Liver (tissue), 9 donors: Measurements from ENCODE around the gene EVC2. TPM values are rescaled to one million over a fixed set of nuclear protein-coding genes. Genes with fewer than 3 reads are reported as not detected.

Source experiments
- DNase-seq: peaks from one replicate; pipeline ENCODE4 v3.0.0-alpha.2; 2017; ENCODE audit warnings: low spot score
- H3K27ac ChIP-seq, 2 donors: one replicate each; pipeline ENCODE4 v1.7.0; 2013; ENCODE audit warnings: inconsistent platforms in 2 of 2, low read length in 2 of 2, control low read depth in 1 of 2, low read depth in 1 of 2, mild to moderate bottlenecking in 1 of 2
- H3K27me3 ChIP-seq, 4 donors: one replicate each; pipeline versions ENCODE4 v1.6.1 to v1.7.0; 2013; ENCODE audit warnings: low read length in 3 of 4, inconsistent platforms in 1 of 4, mild to moderate bottlenecking in 1 of 4, moderate library complexity in 1 of 4; ENCODE audit not compliant: control insufficient read depth in 4 of 4, insufficient read depth in 4 of 4
- H3K36me3 ChIP-seq, 4 donors: one replicate each; pipeline versions ENCODE4 v1.6.1 to v1.7.0; 2013; ENCODE audit warnings: low read length in 3 of 4, mild to moderate bottlenecking in 3 of 4, low read depth in 1 of 4, moderate library complexity in 1 of 4; ENCODE audit not compliant: control insufficient read depth in 4 of 4, insufficient read depth in 3 of 4
- H3K4me1 ChIP-seq, 4 donors: one replicate each; pipeline versions ENCODE4 v1.6.1 to v1.7.0; 2013; ENCODE audit warnings: low read length in 3 of 4, mild to moderate bottlenecking in 3 of 4, moderate library complexity in 1 of 4; ENCODE audit not compliant: control insufficient read depth in 4 of 4, insufficient read depth in 4 of 4
- H3K4me3 ChIP-seq, 3 donors: one replicate each; pipeline versions ENCODE4 v1.6.1 to v1.7.0; 2013; ENCODE audit warnings: low read length in 3 of 3, control low read depth in 1 of 3, low read depth in 1 of 3, mild to moderate bottlenecking in 1 of 3
- H3K9ac ChIP-seq, 2 donors: one replicate each; pipeline ENCODE4 v1.7.0; 2013; ENCODE audit warnings: low read length in 2 of 2, mild to moderate bottlenecking in 2 of 2, moderate library complexity in 2 of 2, control low read depth in 1 of 2, low read depth in 1 of 2
- H3K9me3 ChIP-seq, 4 donors: one replicate each; pipeline versions ENCODE4 v1.6.1 to v1.7.0; 2013; ENCODE audit warnings: low read length in 3 of 4; ENCODE audit not compliant: control insufficient read depth in 4 of 4
- EGR1 ChIP-seq, 2 donors: IDR thresholded peaks; 2 replicates each; pipeline ENCODE4 v1.6.1; 2016 to 2018; ENCODE audit warnings: antibody characterized with exemption in 2 of 2, low read depth in 2 of 2
- FOXA1 ChIP-seq: IDR thresholded peaks from 2 replicates; pipeline ENCODE4 v1.6.1; 2016; ENCODE audit warnings: antibody characterized with exemption
- FOXA2 ChIP-seq: IDR thresholded peaks from 2 replicates; pipeline ENCODE4 v1.6.1; 2016; ENCODE audit warnings: antibody characterized with exemption
- GABPA ChIP-seq, 2 donors: IDR thresholded peaks in 1 of 2; conservative IDR thresholded peaks in 1 of 2; 2 replicates each; pipeline ENCODE4 v1.6.1; 2016; ENCODE audit warnings: antibody characterized with exemption in 2 of 2, mild to moderate bottlenecking in 1 of 2, moderate library complexity in 1 of 2
- HNF4A ChIP-seq, 2 donors: conservative IDR thresholded peaks; 2 replicates each; pipeline ENCODE4 v1.6.1; 2016; ENCODE audit warnings: antibody characterized with exemption in 2 of 2, mild to moderate bottlenecking in 2 of 2
- HNF4G ChIP-seq: IDR thresholded peaks from 2 replicates; pipeline ENCODE4 v1.6.1; 2016; ENCODE audit warnings: antibody characterized with exemption
- JUND ChIP-seq, 2 donors: IDR thresholded peaks; 2 replicates each; pipeline ENCODE4 v1.6.1; 2016; ENCODE audit warnings: antibody characterized with exemption in 2 of 2
- NR2F2 ChIP-seq: IDR thresholded peaks from 2 replicates; pipeline ENCODE4 v1.6.1; 2016; ENCODE audit warnings: antibody characterized with exemption
- RAD21 ChIP-seq, 2 donors: IDR thresholded peaks; 2 replicates each; pipeline ENCODE4 v1.6.1; 2016; ENCODE audit warnings: antibody characterized with exemption in 2 of 2, mild to moderate bottlenecking in 2 of 2
- RXRA ChIP-seq, 2 donors: IDR thresholded peaks; 2 replicates each; pipeline ENCODE4 v1.6.1; 2017 to 2018; ENCODE audit warnings: antibody characterized with exemption in 2 of 2, mild to moderate bottlenecking in 1 of 2
- SP1 ChIP-seq: IDR thresholded peaks from 2 replicates; pipeline ENCODE4 v1.6.1; 2018; ENCODE audit warnings: antibody characterized with exemption, mild to moderate bottlenecking
- TAF1 ChIP-seq: conservative IDR thresholded peaks from 2 replicates; pipeline ENCODE4 v1.6.1; 2016; ENCODE audit warnings: antibody characterized with exemption, mild to moderate bottlenecking
- YY1 ChIP-seq: IDR thresholded peaks from 2 replicates; pipeline ENCODE4 v1.6.1; 2016; ENCODE audit warnings: antibody characterized with exemption, mild to moderate bottlenecking
- WGBS: extraction: QIAGEN DNeasy Blood & Tissue Kit; methylation state at CpG from one replicate; pipeline ENCODE4 v1.1.7; 2013; 5-methylcytosine and 5-hydroxymethylcytosine counted together
- polyA plus RNA-seq, 2 donors: library from polyadenylated mRNA; stranded (reverse) in 1 of 2; unstranded in 1 of 2; fragments of 200-250 nt in 1 of 2; fragments of >200 nt in 1 of 2; fragmentation: Nextera tagmentation in 1 of 2; extraction: Ambion mirVana in 1 of 2; gene quantifications; one replicate each; pipeline versions ENCODE4 v1.2.1 to v1.2.3, GENCODE V29; 2013 to 2015
- total RNA-seq, 2 donors: library from RNA; depleted of rRNA; stranded (reverse); fragments of >200 nt; gene quantifications; one replicate each; pipeline ENCODE4 v1.2.3, GENCODE V29; 2014
- TF ChIP-seq, protein P1 (sequence below): IDR thresholded peaks from 2 replicates; pipeline ENCODE4 v1.6.1; 2016; ENCODE audit warnings: antibody characterized with exemption
- TF ChIP-seq, protein P2 (sequence below): IDR thresholded peaks from 2 replicates; pipeline ENCODE4 v1.6.1; 2016; ENCODE audit warnings: antibody characterized with exemption
- TF ChIP-seq, protein P3 (sequence below): fragments of 150-350 bp; IDR thresholded peaks from 2 replicates; pipeline ENCODE4 v1.5.1; 2017; ENCODE audit warnings: improper control_type of control experiment, low read depth, low read length; ENCODE audit not compliant: missing input control
- TF ChIP-seq, protein P4 (sequence below): IDR thresholded peaks from 2 replicates; pipeline ENCODE4 v1.6.1; 2016; ENCODE audit warnings: antibody characterized with exemption
- TF ChIP-seq, protein P5 (sequence below): IDR thresholded peaks from 2 replicates; pipeline ENCODE4 v1.6.1; 2016; ENCODE audit warnings: antibody characterized with exemption, mild to moderate bottlenecking
- donor health status: healthy.
- donor health status: healthy.
- donor health status: healthy.
- donor health status: healthy.
- donor health status: healthy.

The EVC2 gene
- total and polyA plus RNA-seq, 4 donors: 0.26 to 1.3 (median 0.57) TPM

DNA sequence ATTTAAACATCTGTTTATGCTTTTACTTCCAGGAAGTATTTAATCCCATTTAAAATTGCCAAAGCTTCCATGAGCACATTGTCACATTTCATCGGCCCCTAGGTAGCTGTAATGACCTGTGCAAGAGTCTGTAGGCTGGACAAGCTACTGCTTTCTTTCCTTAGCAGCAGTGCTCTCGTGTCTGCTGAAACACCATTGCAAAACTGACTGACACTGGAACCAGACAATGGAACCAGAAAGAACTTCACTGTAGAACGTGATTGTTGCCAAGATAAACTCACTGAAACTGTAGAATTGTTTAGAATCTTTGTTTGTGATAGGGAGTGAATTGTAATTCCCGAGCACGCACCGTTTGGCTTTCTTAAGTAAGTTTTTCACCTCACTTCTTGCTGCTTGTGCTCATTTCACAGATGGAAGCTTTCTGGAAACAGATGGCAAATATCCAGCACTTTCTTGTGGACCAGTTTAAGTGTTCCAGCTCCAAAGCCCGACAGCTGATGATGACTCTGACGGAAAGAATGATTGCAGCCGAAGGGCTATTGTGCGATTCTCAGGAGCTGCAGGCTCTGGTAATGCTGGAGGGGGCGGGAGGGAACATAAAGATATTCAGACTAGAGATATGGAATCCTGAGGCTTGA, 39.5 kb upstream of the EVC2 start:
- Histone ChIP-seq H3K4me3 (no peak overlapping the region), H3K9me3 (no peaks in the 10 kb centered on the region), H3K36me3 (peaks cover 0 to 5% (median 2%) of the 10 kb centered on the region in 4 donors), H3K27me3 (peaks cover 0 to 3% (median 0%) of the 10 kb centered on the region in 4 donors), H3K27ac (no peak overlapping the region), H3K4me1 (no peaks in the 10 kb centered on the region), H3K9ac (no peak overlapping the region)
- WGBS: 72% methylated on average over 11 of the region's 11 CpGs
- no peak for TF ChIP-seq JUND (IDR thresholded peaks at IDR 0.05)
- TF ChIP-seq HNF4A (conservative IDR thresholded peaks at IDR 0.05): no peak
- no peak for TF ChIP-seq NR2F2
- no peak for TF ChIP-seq EGR1 (IDR thresholded peaks at IDR 0.05; ENCODE audit: low read depth in 2 of 2)
- TF ChIP-seq, protein P1, sequence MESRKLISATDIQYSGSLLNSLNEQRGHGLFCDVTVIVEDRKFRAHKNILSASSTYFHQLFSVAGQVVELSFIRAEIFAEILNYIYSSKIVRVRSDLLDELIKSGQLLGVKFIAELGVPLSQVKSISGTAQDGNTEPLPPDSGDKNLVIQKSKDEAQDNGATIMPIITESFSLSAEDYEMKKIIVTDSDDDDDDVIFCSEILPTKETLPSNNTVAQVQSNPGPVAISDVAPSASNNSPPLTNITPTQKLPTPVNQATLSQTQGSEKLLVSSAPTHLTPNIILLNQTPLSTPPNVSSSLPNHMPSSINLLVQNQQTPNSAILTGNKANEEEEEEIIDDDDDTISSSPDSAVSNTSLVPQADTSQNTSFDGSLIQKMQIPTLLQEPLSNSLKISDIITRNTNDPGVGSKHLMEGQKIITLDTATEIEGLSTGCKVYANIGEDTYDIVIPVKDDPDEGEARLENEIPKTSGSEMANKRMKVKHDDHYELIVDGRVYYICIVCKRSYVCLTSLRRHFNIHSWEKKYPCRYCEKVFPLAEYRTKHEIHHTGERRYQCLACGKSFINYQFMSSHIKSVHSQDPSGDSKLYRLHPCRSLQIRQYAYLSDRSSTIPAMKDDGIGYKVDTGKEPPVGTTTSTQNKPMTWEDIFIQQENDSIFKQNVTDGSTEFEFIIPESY: no peak
- TF ChIP-seq, protein P2, sequence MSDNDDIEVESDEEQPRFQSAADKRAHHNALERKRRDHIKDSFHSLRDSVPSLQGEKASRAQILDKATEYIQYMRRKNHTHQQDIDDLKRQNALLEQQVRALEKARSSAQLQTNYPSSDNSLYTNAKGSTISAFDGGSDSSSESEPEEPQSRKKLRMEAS: no peak
- TF ChIP-seq GABPA (IDR thresholded peaks at IDR 0.05 in 1 of 2, conservative IDR thresholded peaks at IDR 0.05 in 1 of 2): no peak
- no peak for TF ChIP-seq HNF4G
- no peak for TF ChIP-seq FOXA1
- TF ChIP-seq RAD21 (IDR thresholded peaks at IDR 0.05): no peak
- TF ChIP-seq, protein P3, sequence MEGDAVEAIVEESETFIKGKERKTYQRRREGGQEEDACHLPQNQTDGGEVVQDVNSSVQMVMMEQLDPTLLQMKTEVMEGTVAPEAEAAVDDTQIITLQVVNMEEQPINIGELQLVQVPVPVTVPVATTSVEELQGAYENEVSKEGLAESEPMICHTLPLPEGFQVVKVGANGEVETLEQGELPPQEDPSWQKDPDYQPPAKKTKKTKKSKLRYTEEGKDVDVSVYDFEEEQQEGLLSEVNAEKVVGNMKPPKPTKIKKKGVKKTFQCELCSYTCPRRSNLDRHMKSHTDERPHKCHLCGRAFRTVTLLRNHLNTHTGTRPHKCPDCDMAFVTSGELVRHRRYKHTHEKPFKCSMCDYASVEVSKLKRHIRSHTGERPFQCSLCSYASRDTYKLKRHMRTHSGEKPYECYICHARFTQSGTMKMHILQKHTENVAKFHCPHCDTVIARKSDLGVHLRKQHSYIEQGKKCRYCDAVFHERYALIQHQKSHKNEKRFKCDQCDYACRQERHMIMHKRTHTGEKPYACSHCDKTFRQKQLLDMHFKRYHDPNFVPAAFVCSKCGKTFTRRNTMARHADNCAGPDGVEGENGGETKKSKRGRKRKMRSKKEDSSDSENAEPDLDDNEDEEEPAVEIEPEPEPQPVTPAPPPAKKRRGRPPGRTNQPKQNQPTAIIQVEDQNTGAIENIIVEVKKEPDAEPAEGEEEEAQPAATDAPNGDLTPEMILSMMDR: no peak
- TF ChIP-seq SP1: no peak
- TF ChIP-seq, protein P4, sequence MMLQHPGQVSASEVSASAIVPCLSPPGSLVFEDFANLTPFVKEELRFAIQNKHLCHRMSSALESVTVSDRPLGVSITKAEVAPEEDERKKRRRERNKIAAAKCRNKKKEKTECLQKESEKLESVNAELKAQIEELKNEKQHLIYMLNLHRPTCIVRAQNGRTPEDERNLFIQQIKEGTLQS: no peak
- no peak for TF ChIP-seq TAF1
- TF ChIP-seq, protein P5, sequence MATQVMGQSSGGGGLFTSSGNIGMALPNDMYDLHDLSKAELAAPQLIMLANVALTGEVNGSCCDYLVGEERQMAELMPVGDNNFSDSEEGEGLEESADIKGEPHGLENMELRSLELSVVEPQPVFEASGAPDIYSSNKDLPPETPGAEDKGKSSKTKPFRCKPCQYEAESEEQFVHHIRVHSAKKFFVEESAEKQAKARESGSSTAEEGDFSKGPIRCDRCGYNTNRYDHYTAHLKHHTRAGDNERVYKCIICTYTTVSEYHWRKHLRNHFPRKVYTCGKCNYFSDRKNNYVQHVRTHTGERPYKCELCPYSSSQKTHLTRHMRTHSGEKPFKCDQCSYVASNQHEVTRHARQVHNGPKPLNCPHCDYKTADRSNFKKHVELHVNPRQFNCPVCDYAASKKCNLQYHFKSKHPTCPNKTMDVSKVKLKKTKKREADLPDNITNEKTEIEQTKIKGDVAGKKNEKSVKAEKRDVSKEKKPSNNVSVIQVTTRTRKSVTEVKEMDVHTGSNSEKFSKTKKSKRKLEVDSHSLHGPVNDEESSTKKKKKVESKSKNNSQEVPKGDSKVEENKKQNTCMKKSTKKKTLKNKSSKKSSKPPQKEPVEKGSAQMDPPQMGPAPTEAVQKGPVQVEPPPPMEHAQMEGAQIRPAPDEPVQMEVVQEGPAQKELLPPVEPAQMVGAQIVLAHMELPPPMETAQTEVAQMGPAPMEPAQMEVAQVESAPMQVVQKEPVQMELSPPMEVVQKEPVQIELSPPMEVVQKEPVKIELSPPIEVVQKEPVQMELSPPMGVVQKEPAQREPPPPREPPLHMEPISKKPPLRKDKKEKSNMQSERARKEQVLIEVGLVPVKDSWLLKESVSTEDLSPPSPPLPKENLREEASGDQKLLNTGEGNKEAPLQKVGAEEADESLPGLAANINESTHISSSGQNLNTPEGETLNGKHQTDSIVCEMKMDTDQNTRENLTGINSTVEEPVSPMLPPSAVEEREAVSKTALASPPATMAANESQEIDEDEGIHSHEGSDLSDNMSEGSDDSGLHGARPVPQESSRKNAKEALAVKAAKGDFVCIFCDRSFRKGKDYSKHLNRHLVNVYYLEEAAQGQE: no peak
- TF ChIP-seq YY1: no peak
- no peak for TF ChIP-seq RXRA (IDR thresholded peaks at IDR 0.05)
- no peak for TF ChIP-seq FOXA2
- no peak for DNase-seq
